WTC11 (cell line): ENCODE measurements around the gene HIPK2. TPM values are rescaled to one million over a fixed set of nuclear protein-coding genes. Genes with fewer than 3 reads are reported as not detected.

Experiments
- ATAC-seq: fragments of 200-7000 bp; cut with Tn5 transposase; 2 replicates; pipeline ENCODE4 v1.10.0; 2021; ENCODE audit warnings: mild to moderate bottlenecking, moderate library complexity
- CTCF ChIA-PET: fragments of 300-600 bp; sonication (Branson Sonifier 250); formaldehyde crosslinking; loops from one replicate; lab custom pipeline; 2021; ENCODE audit warnings: antibody characterized with exemption; lab: Charles Lee
- POLR2A ChIA-PET: fragments of 350-600 bp; sonication (Branson Sonifier 250); formaldehyde crosslinking; loops from one replicate; lab custom pipeline; 2021; ENCODE audit warnings: antibody characterized with exemption; lab: Charles Lee
- DNase-seq: peaks from one replicate; pipeline ENCODE4 v3.0.0; 2021; ENCODE audit warnings: low spot score
- H3K27ac Mint-ChIP-seq: 2 replicates; pipeline ENCODE4 v1.8.0; 2021; ENCODE audit warnings: mixed read lengths
- H3K27me3 Mint-ChIP-seq: 2 replicates; pipeline ENCODE4 v1.8.0; 2021; ENCODE audit warnings: low read depth, mild to moderate bottlenecking, moderate library complexity, mixed read lengths
- H3K36me3 Mint-ChIP-seq: 2 replicates; pipeline ENCODE4 v1.8.0; 2021; ENCODE audit warnings: mixed read lengths
- H3K4me1 Mint-ChIP-seq: 2 replicates; pipeline ENCODE4 v1.8.0; 2022; ENCODE audit warnings: mixed read lengths
- H3K4me3 Mint-ChIP-seq: 2 replicates; pipeline ENCODE4 v1.8.0; 2021; ENCODE audit warnings: mild to moderate bottlenecking, moderate library complexity, mixed read lengths
- H3K9me3 Mint-ChIP-seq: 2 replicates; pipeline ENCODE4 v1.8.0; 2021; ENCODE audit warnings: mixed read lengths
- AR ChIP-seq: fragments of 250-450 bp; sonication (Bioruptor Pico); IDR thresholded peaks from 2 replicates; pipeline ENCODE4 v1.9.0; 2021; ENCODE audit warnings: mild to moderate bottlenecking
- ATF1 ChIP-seq: sonication (generic); formaldehyde crosslinking; IDR thresholded peaks from 2 replicates; pipeline ENCODE4 v1.8.1; 2023; ENCODE audit warnings: mild to moderate bottlenecking, moderate library complexity, missing genetic modification reagents
- CREB1 ChIP-seq: sonication (generic); formaldehyde crosslinking; IDR thresholded peaks from 2 replicates; pipeline ENCODE4 v1.8.0; 2023; ENCODE audit warnings: mild to moderate bottlenecking, missing genetic modification reagents
- EMX1 ChIP-seq: fragments of 250-450 bp; sonication (Bioruptor Pico); IDR thresholded peaks from 2 replicates; pipeline ENCODE4 v1.8.0; 2021; ENCODE audit warnings: mild to moderate bottlenecking
- ESRRA ChIP-seq: sonication (generic); formaldehyde crosslinking; IDR thresholded peaks from 2 replicates; pipeline ENCODE4 v1.8.1; 2022; ENCODE audit warnings: mild to moderate bottlenecking, missing genetic modification reagents, borderline replicate concordance
- GABPB1 ChIP-seq: sonication (generic); formaldehyde crosslinking; IDR thresholded peaks from 2 replicates; pipeline ENCODE4 v1.8.1; 2023; ENCODE audit warnings: mild to moderate bottlenecking, missing genetic modification reagents
- HMGXB4 ChIP-seq: sonication (generic); formaldehyde crosslinking; IDR thresholded peaks from 2 replicates; pipeline ENCODE4 v1.8.1; 2023; ENCODE audit warnings: mild to moderate bottlenecking, moderate library complexity, missing genetic modification reagents
- KAT7 ChIP-seq: sonication (generic); formaldehyde crosslinking; IDR thresholded peaks from 2 replicates; pipeline ENCODE4 v1.8.1; 2023; ENCODE audit warnings: missing genetic modification reagents, mild to moderate bottlenecking, borderline replicate concordance
- MYBL2 ChIP-seq: sonication (generic); formaldehyde crosslinking; IDR thresholded peaks from 2 replicates; pipeline ENCODE4 v1.8.1; 2023; ENCODE audit warnings: mild to moderate bottlenecking, moderate library complexity, missing genetic modification reagents
- SMAD4 ChIP-seq: sonication (generic); formaldehyde crosslinking; IDR thresholded peaks from 2 replicates; pipeline ENCODE4 v1.8.0; 2022; ENCODE audit warnings: mild to moderate bottlenecking, missing genetic modification reagents
- SP1 ChIP-seq: sonication (generic); formaldehyde crosslinking; conservative IDR thresholded peaks from 2 replicates; pipeline ENCODE4 v1.8.1; 2022; ENCODE audit warnings: missing genetic modification reagents
- TP53 ChIP-seq: sonication (generic); formaldehyde crosslinking; IDR thresholded peaks from 2 replicates; pipeline ENCODE4 v1.8.1; 2023; ENCODE audit warnings: mild to moderate bottlenecking, missing genetic modification reagents
- USF1 ChIP-seq: sonication (generic); formaldehyde crosslinking; IDR thresholded peaks from 2 replicates; pipeline ENCODE4 v1.8.0; 2022; ENCODE audit warnings: mild to moderate bottlenecking, missing genetic modification reagents
- ZNF138 ChIP-seq: sonication (generic); formaldehyde crosslinking; conservative IDR thresholded peaks from 2 replicates; pipeline ENCODE4 v1.8.1; 2022; ENCODE audit warnings: mild to moderate bottlenecking, moderate library complexity, missing genetic modification reagents
- ZNF423 ChIP-seq: fragments of 250-450 bp; sonication (Bioruptor Pico); IDR thresholded peaks from 2 replicates; pipeline ENCODE4 v2.1.2; 2022; ENCODE audit warnings: mild to moderate bottlenecking, moderate library complexity
- ZNF671 ChIP-seq: fragments of 250-450 bp; sonication (Bioruptor Pico); IDR thresholded peaks from 2 replicates; pipeline ENCODE4 v1.8.0; 2021; ENCODE audit warnings: mild to moderate bottlenecking
- total RNA-seq: library from RNA; stranded (reverse); gene quantifications from 3 replicates; pipeline ENCODE4 v1.2.3, GENCODE V29; 2021
- TF ChIP-seq, protein P1 (sequence below): fragments of 250-450 bp; sonication (Bioruptor Pico); conservative IDR thresholded peaks from 2 replicates; pipeline ENCODE4 v1.9.0; 2021; ENCODE audit warnings: mild to moderate bottlenecking
- TF ChIP-seq, protein P2 (sequence below): sonication (generic); formaldehyde crosslinking; conservative IDR thresholded peaks from 2 replicates; pipeline ENCODE4 v1.8.1; 2022; ENCODE audit warnings: mild to moderate bottlenecking, missing genetic modification reagents
- TF ChIP-seq, protein P3 (sequence below): fragments of 200-600 bp; IDR thresholded peaks from 2 replicates; pipeline ENCODE4 v1.8.0; 2022; ENCODE audit warnings: antibody characterized with exemption
- TF ChIP-seq, protein P4 (sequence below): sonication (generic); formaldehyde crosslinking; IDR thresholded peaks from 2 replicates; pipeline ENCODE4 v1.8.0; 2023; ENCODE audit warnings: mild to moderate bottlenecking, missing genetic modification reagents

The HIPK2 gene
- total RNA-seq, 1 experiment from 2014 or later: 25.3 TPM

- TF ChIP-seq, protein P1, sequence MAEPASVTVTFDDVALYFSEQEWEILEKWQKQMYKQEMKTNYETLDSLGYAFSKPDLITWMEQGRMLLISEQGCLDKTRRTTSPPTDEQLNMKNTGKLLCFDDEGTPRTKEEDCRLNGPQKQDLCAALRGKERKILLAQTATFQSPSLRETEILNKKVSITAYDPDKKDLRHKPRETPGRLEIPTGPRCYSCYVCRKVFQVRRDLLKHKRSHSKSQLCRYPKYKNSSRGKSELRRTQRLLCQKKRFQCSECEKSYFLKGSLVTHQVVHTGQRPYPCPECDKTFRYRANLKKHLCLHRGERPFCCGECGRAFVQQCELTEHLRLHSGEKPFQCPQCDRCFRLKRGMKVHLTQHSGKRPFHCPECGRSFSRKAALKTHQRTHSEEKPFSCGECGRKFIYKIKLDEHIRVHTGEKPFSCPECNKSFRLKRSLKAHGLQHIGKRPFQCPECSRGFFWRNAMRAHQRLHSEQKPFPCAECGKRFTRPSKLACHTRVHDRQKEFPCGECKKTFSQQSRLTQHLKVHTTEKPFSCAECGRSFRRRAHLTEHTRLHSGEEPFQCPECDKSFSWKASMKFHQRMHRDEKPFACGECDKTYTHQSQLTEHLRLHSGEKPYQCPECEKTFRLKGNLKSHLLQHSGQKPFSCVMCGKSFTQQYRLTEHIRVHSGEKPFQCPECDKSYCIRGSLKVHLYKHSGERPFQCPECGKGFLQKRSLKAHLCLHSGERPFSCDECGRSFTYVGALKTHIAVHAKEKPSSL (CRISPR knock-in tag): no peak
- TF ChIP-seq SMAD4 (CRISPR knock-in tag) (no peak), KAT7 (no peak), ESRRA (CRISPR knock-in tag) (no peak)
- TF ChIP-seq, protein P2, sequence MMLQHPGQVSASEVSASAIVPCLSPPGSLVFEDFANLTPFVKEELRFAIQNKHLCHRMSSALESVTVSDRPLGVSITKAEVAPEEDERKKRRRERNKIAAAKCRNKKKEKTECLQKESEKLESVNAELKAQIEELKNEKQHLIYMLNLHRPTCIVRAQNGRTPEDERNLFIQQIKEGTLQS (CRISPR knock-in tag): no peak
Observed at GRCh38 chr7:139725858-139726484, 51.8 kb downstream of the HIPK2 start (continued).

- Mint-ChIP-seq H3K9me3 (0 out of 2 replicates have a peak, but pooled peaks cover 3% of the 10 kb centered on the region), H3K4me1 (peaks cover 17% of the 10 kb centered on the region), H3K27ac (no peak overlapping the region), H3K36me3 (peaks cover 3% of the 10 kb centered on the region; the same call in 1 of the 2 replicates), H3K4me3 (no peak overlapping the region), H3K27me3 (no peaks in the 10 kb centered on the region)
- ATAC-seq (no peak), DNase-seq (no peak)
- ChIA-PET POLR2A (no interaction called here), CTCF (interaction anchor here (0.7 kb wide), 1 partner anchor 106 kb away, joined by 3 read pairs; no protein-coding TSS in a partner anchor)
- no peak for TF ChIP-seq CREB1 (CRISPR knock-in tag)
- TF ChIP-seq USF1 (CRISPR knock-in tag): no peak
- no peak for TF ChIP-seq MYBL2 (CRISPR knock-in tag)
- no peak for TF ChIP-seq GABPB1
- TF ChIP-seq, protein P3, sequence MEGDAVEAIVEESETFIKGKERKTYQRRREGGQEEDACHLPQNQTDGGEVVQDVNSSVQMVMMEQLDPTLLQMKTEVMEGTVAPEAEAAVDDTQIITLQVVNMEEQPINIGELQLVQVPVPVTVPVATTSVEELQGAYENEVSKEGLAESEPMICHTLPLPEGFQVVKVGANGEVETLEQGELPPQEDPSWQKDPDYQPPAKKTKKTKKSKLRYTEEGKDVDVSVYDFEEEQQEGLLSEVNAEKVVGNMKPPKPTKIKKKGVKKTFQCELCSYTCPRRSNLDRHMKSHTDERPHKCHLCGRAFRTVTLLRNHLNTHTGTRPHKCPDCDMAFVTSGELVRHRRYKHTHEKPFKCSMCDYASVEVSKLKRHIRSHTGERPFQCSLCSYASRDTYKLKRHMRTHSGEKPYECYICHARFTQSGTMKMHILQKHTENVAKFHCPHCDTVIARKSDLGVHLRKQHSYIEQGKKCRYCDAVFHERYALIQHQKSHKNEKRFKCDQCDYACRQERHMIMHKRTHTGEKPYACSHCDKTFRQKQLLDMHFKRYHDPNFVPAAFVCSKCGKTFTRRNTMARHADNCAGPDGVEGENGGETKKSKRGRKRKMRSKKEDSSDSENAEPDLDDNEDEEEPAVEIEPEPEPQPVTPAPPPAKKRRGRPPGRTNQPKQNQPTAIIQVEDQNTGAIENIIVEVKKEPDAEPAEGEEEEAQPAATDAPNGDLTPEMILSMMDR: no peak
- no peak for TF ChIP-seq ATF1 (CRISPR knock-in tag)
- TF ChIP-seq TP53 (CRISPR knock-in tag): no peak
- TF ChIP-seq EMX1: no peak
- TF ChIP-seq ZNF138 (CRISPR knock-in tag): no peak
- TF ChIP-seq, protein P4, sequence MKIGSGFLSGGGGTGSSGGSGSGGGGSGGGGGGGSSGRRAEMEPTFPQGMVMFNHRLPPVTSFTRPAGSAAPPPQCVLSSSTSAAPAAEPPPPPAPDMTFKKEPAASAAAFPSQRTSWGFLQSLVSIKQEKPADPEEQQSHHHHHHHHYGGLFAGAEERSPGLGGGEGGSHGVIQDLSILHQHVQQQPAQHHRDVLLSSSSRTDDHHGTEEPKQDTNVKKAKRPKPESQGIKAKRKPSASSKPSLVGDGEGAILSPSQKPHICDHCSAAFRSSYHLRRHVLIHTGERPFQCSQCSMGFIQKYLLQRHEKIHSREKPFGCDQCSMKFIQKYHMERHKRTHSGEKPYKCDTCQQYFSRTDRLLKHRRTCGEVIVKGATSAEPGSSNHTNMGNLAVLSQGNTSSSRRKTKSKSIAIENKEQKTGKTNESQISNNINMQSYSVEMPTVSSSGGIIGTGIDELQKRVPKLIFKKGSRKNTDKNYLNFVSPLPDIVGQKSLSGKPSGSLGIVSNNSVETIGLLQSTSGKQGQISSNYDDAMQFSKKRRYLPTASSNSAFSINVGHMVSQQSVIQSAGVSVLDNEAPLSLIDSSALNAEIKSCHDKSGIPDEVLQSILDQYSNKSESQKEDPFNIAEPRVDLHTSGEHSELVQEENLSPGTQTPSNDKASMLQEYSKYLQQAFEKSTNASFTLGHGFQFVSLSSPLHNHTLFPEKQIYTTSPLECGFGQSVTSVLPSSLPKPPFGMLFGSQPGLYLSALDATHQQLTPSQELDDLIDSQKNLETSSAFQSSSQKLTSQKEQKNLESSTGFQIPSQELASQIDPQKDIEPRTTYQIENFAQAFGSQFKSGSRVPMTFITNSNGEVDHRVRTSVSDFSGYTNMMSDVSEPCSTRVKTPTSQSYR (CRISPR knock-in tag): no peak
Observed at GRCh38 chr7:139725077-139725476, 52.7 kb downstream of the HIPK2 start.

GRCh38 chr7:139722604-139723003 is 55.2 kb downstream of the HIPK2 start:
- ATAC-seq (no peak), DNase-seq (no peak)
- H3K4me3 Mint-ChIP-seq: no peak overlapping the region
- no peaks in the 10 kb centered on the region for H3K36me3 Mint-ChIP-seq
- peaks cover 17% of the 10 kb centered on the region for H3K4me1 Mint-ChIP-seq
- ChIA-PET POLR2A (no interaction called here), CTCF (interaction anchor here (0.5 to 0.6 kb wide), 2 partner anchors 31 to 276 kb away, joined by 3 read pairs; no protein-coding TSS in a partner anchor)
- H3K9me3 Mint-ChIP-seq: no peaks in the 10 kb centered on the region
- H3K27me3 Mint-ChIP-seq: no peaks in the 10 kb centered on the region
- H3K27ac Mint-ChIP-seq: no peak overlapping the region
- no peak for TF ChIP-seq AR (CRISPR knock-in tag)
- no peak for TF ChIP-seq HMGXB4
- no peak for TF ChIP-seq GABPB1
- no peak for TF ChIP-seq SP1
- no peak for TF ChIP-seq ZNF423
- no peak for TF ChIP-seq KAT7
- no peak for TF ChIP-seq ZNF671 (CRISPR knock-in tag)
